ENCODE measurements around the gene IFT88. TPM values are rescaled to one million over a fixed set of nuclear protein-coding genes. Genes with fewer than 3 reads are reported as not detected.
"Not testable (repeated sequence)": the region's sequence is repeated elsewhere in the genome, so short reads cannot be mapped to it uniquely, and the experiment has no call there.

The IFT88 gene
- total RNA-seq, 3 donors from 2014 or later: 2.8 to 3.2 (median 2.8) TPM

DNA sequence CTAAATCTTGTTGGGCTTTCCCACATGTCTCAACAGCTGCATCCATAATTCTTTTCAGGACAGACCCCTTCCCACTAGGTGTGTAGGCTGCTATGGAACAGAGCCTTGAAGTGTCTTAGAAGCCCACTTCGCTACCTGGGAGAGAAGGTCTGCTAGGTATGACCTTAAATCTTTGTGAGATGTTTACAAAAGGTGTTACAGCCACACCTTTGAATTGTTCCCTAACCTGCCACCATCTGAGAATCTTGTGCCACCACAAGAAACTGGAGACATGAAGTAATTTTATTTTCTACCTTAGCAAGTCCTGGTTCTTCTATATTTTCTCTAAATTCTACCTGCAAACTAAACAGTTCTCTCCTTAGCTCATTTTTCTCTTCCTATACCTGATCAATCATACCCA lies 69.1 kb downstream of the IFT88 start:
- H3K9me3 Mint-ChIP-seq: no peaks in the 10 kb centered on the region
- no peak for DNase-seq
- H3K4me3 Mint-ChIP-seq: no peak overlapping the region
- no peak for ATAC-seq
- no peaks in the 10 kb centered on the region for H3K27me3 Mint-ChIP-seq (ENCODE audit: low read depth)
- H3K36me3 Mint-ChIP-seq (ENCODE audit: insufficient read depth): peaks cover 30% of the 10 kb centered on the region
- H3K4me1 Mint-ChIP-seq (ENCODE audit: low read depth): no peaks in the 10 kb centered on the region

- no peak overlapping the region for H3K4me3 Mint-ChIP-seq
- H3K27me3 Mint-ChIP-seq (ENCODE audit: low read depth): no peaks in the 10 kb centered on the region
- H3K36me3 Mint-ChIP-seq (ENCODE audit: insufficient read depth): peaks cover 21% of the 10 kb centered on the region
- no peaks in the 10 kb centered on the region for H3K9me3 Mint-ChIP-seq
- no peak for DNase-seq
- ATAC-seq: no peak
- H3K4me1 Mint-ChIP-seq (ENCODE audit: low read depth): no peaks in the 10 kb centered on the region
These were observed 70.9 kb downstream of the IFT88 start for GRCh38 chr13:20637811-20638210.

GRCh38 chr13:20647758-20648157 lies 80.8 kb downstream of the IFT88 start:
- H3K27me3 Mint-ChIP-seq (ENCODE audit: low read depth): no peaks in the 10 kb centered on the region
- peaks cover 11% of the 10 kb centered on the region for H3K9me3 Mint-ChIP-seq
- ATAC-seq: no peak
- peaks cover 16% of the 10 kb centered on the region for H3K36me3 Mint-ChIP-seq (ENCODE audit: insufficient read depth)
- H3K4me1 Mint-ChIP-seq (ENCODE audit: low read depth): no peaks in the 10 kb centered on the region
- H3K4me3 Mint-ChIP-seq: no peak overlapping the region
- no peak for DNase-seq

DNA sequence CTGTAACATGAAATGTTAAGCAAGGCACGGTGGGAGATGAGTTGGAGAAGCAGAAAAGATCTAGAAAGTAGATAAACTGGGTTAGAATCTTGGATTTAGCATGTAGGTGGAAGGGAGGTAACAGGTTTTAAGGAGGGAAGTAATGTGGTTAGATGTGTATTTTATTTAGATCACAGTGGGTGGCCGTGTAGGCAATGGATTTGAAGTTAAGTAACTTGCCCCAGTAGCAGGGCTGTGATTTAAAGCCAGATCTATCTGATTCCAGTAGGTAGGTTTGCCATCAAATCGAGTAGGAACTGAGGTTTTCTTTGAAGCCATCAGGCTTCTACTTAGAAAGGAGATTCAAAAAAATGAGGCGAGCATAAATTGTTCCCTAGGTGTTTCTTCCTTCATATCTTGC lies 86.0 kb downstream of the IFT88 start:
- ATAC-seq: no peak
- DNase-seq: no peak

DNA sequence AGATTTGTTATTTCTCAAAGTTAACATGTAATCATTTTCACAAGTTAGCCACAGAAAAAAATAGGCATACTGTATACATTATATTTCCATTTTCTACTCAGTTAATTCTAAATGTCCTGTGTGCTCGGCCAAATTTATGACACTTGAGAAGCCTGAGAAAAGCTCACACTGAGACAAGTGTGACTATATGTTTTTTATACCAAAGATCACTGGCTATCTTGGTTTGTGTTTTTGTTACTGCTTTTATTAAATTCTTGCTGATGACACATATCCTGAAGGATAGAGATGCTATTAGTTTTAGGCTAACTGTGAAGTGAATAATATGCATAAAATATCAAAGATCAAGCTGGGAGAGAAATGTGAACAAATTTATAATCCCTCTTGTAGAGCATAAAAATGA lies 87.2 kb downstream of the IFT88 start:
- H3K27me3 Mint-ChIP-seq (ENCODE audit: low read depth): no peaks in the 10 kb centered on the region
- no peaks in the 10 kb centered on the region for H3K9me3 Mint-ChIP-seq
- DNase-seq (no peak), ATAC-seq (no peak)
- peaks cover 8% of the 10 kb centered on the region for H3K36me3 Mint-ChIP-seq (ENCODE audit: insufficient read depth)
- no peaks in the 10 kb centered on the region for H3K4me1 Mint-ChIP-seq (ENCODE audit: low read depth)
- no peak overlapping the region for H3K4me3 Mint-ChIP-seq

More for the DNA sequence above, 86.0 kb downstream of the IFT88 start:
- no peaks in the 10 kb centered on the region for H3K9me3 Mint-ChIP-seq
- H3K36me3 Mint-ChIP-seq (ENCODE audit: insufficient read depth): peaks cover 5% of the 10 kb centered on the region
- H3K4me3 Mint-ChIP-seq: no peak overlapping the region
- no peaks in the 10 kb centered on the region for H3K4me1 Mint-ChIP-seq (ENCODE audit: low read depth)
- no peaks in the 10 kb centered on the region for H3K27me3 Mint-ChIP-seq (ENCODE audit: low read depth)

DNA sequence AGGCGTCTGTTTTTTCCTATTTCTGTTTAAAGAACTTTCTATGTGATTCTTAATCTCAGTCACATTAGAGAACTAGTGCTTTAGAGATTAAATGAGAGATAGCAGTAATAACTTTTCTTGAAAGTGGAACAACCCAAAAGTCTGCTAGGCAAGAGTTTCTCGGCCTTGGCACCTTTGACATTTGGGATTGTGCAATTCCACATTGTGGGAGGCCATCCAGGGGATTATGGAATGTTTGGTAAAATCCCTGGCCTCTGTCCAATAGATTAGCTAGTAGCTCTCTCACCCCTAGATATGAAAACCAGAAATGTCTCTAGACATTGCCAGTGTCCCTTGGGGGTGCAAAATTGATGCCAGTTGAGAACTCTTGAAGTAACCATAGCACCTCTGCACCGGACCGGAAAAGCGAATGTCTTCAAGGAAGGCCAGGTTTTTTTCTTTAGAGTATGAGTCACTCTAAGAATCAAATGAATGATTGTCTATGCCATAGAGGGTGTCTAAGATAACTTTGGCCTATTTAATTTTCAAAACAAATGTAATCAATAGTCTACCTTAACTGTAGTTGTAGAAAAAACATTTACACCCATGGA lies 91.6 kb downstream of the IFT88 start:
- Mint-ChIP-seq H3K27me3 (ENCODE audit: low read depth) (no peaks in the 10 kb centered on the region), H3K4me3 (no peak overlapping the region), H3K36me3 (ENCODE audit: insufficient read depth) (peaks cover 18% of the 10 kb centered on the region)

DNA sequence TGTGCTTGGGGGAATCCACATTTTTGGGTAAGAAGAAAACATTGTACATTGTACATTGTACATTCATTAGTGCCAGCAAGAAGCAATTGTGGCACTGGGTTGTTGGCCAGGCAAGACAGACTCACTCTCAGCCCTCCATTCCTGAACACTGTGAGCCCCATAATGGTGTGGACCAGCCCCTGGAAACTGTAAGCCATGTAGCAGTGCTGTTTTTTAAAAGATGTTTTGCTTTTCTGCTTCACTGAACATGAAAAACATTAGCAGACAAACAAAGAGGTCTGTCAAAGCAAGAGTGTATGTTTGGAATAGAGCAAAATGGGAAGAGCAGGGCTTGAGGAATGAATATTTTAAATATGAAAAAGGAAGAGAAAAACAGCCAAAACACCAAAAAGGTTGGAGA lies 97.4 kb downstream of the IFT88 start:
- Mint-ChIP-seq H3K27me3 (ENCODE audit: low read depth) (no peaks in the 10 kb centered on the region), H3K36me3 (ENCODE audit: insufficient read depth) (peaks cover 18% of the 10 kb centered on the region), H3K4me1 (ENCODE audit: low read depth) (no peaks in the 10 kb centered on the region), H3K4me3 (no peak overlapping the region), H3K9me3 (no peaks in the 10 kb centered on the region)
- ATAC-seq (no peak), DNase-seq (no peak)

More for the DNA sequence above, 91.6 kb downstream of the IFT88 start:
- ATAC-seq (no peak), DNase-seq (no peak)
- Mint-ChIP-seq H3K4me1 (ENCODE audit: low read depth) (no peaks in the 10 kb centered on the region), H3K9me3 (no peaks in the 10 kb centered on the region)

DNA sequence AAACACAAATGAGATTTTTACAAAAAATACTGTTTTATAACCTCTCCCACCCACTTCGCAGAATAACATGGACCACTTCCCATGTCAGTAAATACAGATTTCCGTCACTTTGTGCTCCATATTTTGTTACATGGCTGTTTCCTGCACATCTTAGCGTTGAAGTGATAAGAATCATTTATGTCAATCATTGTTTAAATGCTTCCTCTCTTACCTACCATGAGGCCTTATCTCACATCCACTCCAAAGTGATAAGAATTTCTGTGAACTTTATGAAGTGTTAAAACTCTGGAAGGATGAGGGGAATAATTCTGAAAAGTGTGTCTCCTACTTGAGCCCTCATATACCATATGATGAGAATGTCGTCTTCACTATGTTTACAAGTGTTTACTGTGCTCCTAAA lies 100.0 kb downstream of the IFT88 start:
- DNase-seq (no peak), ATAC-seq (no peak)
- H3K36me3 Mint-ChIP-seq (ENCODE audit: insufficient read depth): peaks cover 14% of the 10 kb centered on the region
- no peaks in the 10 kb centered on the region for H3K4me1 Mint-ChIP-seq (ENCODE audit: low read depth)
- H3K27me3 Mint-ChIP-seq (ENCODE audit: low read depth): no peaks in the 10 kb centered on the region
- no peaks in the 10 kb centered on the region for H3K9me3 Mint-ChIP-seq
- H3K4me3 Mint-ChIP-seq: no peak overlapping the region

- H3K9me3 Mint-ChIP-seq: no peaks in the 10 kb centered on the region
- no peak overlapping the region for H3K4me3 Mint-ChIP-seq
- H3K27me3 Mint-ChIP-seq (ENCODE audit: low read depth): no peaks in the 10 kb centered on the region
- ATAC-seq (no peak), DNase-seq (no peak)
- H3K36me3 Mint-ChIP-seq (ENCODE audit: insufficient read depth): peaks cover 14% of the 10 kb centered on the region
- H3K4me1 Mint-ChIP-seq (ENCODE audit: low read depth): no peaks in the 10 kb centered on the region
These were observed 101.0 kb downstream of the IFT88 start for GRCh38 chr13:20667857-20668437.

- Mint-ChIP-seq H3K4me1 (ENCODE audit: low read depth) (no peaks in the 10 kb centered on the region), H3K4me3 (no peak overlapping the region), H3K9me3 (no peaks in the 10 kb centered on the region), H3K36me3 (ENCODE audit: insufficient read depth) (peaks cover 19% of the 10 kb centered on the region), H3K27me3 (ENCODE audit: low read depth) (no peaks in the 10 kb centered on the region)
- ATAC-seq (no peak), DNase-seq (no peak)
These were observed 102.2 kb downstream of the IFT88 start for GRCh38 chr13:20669162-20669561.

GRCh38 chr13:20671789-20672188 lies 104.8 kb downstream of the IFT88 start:
- DNase-seq: no peak
- Mint-ChIP-seq H3K4me1 (ENCODE audit: low read depth) (no peaks in the 10 kb centered on the region), H3K27me3 (ENCODE audit: low read depth) (no peaks in the 10 kb centered on the region), H3K36me3 (ENCODE audit: insufficient read depth) (peaks cover 18% of the 10 kb centered on the region), H3K9me3 (no peaks in the 10 kb centered on the region), H3K4me3 (no peak overlapping the region)
- ATAC-seq: no peak

DNA sequence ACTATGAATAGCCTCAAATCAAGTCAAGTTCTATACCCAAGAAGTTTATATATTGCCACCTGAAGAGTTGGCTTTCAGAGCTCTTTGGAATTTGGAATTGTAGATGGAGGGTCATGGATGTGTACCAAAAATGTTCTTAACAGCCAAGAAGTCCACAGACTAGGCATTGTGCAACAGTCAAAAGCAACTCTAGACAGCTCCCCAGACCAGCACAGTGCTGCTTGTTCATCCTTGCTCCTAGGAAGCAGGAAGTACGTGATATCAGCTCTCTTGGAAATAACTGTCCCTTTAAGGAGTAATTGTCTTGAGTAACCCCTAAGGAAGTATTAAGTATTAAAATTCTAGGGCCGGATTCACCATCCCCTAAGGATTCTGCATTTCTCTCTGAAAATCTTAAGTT lies 105.8 kb downstream of the IFT88 start:
- no peaks in the 10 kb centered on the region for H3K27me3 Mint-ChIP-seq (ENCODE audit: low read depth)
- H3K4me3 Mint-ChIP-seq: no peak overlapping the region
- no peaks in the 10 kb centered on the region for H3K9me3 Mint-ChIP-seq
- DNase-seq (no peak), ATAC-seq (no peak)
- H3K4me1 Mint-ChIP-seq (ENCODE audit: low read depth): no peaks in the 10 kb centered on the region
- H3K36me3 Mint-ChIP-seq (ENCODE audit: insufficient read depth): peaks cover 19% of the 10 kb centered on the region

GRCh38 chr13:20673715-20674114 lies 106.8 kb downstream of the IFT88 start:
- H3K4me3 Mint-ChIP-seq: no peak overlapping the region
- DNase-seq (no peak), ATAC-seq (no peak)
- peaks cover 19% of the 10 kb centered on the region for H3K36me3 Mint-ChIP-seq (ENCODE audit: insufficient read depth)
- H3K4me1 Mint-ChIP-seq (ENCODE audit: low read depth): no peaks in the 10 kb centered on the region
- H3K27me3 Mint-ChIP-seq (ENCODE audit: low read depth): no peaks in the 10 kb centered on the region
- H3K9me3 Mint-ChIP-seq: no peaks in the 10 kb centered on the region

DNA sequence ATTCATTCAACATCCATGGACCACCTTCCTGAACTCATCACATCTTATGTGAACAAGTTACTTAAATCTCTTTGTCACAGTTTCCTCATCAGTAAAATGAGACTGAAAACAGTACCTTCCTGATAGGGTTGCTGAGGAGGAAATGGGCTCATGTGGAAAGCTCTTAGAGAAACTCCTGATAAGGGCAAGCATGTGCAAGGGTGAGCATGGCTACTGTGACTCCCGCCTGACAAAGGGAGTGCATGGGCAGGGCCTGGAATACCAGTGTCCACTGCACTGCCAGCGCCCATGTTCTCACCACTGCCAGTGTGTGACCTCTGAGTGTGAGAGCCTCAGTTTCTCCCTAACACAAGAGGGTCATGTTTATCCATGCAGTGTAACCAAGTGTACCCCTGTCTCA lies 109.3 kb downstream of the IFT88 start:
- H3K9me3 Mint-ChIP-seq: no peaks in the 10 kb centered on the region
- H3K36me3 Mint-ChIP-seq (ENCODE audit: insufficient read depth): peaks cover 24% of the 10 kb centered on the region
- H3K4me3 Mint-ChIP-seq: no peak overlapping the region
- H3K27me3 Mint-ChIP-seq (ENCODE audit: low read depth): no peaks in the 10 kb centered on the region
- DNase-seq: no peak
- no peak for ATAC-seq
- H3K4me1 Mint-ChIP-seq (ENCODE audit: low read depth): no peaks in the 10 kb centered on the region

DNA sequence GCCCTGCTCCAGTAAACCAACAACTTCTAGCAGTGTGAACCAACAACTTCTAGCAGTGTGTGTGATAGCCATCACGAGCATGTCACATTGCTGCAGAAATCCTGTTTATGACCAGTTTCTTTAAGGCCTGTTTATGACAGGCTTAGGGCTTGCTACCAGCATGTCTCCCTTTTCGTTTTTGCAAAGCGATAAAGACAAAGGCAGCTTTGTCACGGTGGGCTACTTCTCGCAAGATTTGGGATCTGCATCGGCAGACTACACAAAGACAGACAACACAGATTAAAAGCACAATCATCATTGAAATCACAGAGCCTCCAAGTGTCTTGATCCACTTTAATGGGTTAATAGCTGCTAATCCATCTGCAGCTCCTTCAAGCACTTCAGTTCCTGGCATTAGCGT lies 111.6 kb downstream of the IFT88 start:
- not testable (repeated sequence) for H3K27me3 Mint-ChIP-seq (ENCODE audit: low read depth); H3K4me1 Mint-ChIP-seq (ENCODE audit: low read depth); H3K9me3 Mint-ChIP-seq; H3K4me3 Mint-ChIP-seq; ATAC-seq; DNase-seq
- H3K36me3 Mint-ChIP-seq (ENCODE audit: insufficient read depth): peaks cover 21% of the 10 kb centered on the region
